GM19099 (cell line): ENCODE measurements around the gene RNF144B.

Source experiments
- POLR2A ChIP-seq: IDR thresholded peaks from 3 replicates; pipeline ENCODE4 v1.6.1; 2011; ENCODE audit warnings: low read depth; ENCODE audit not compliant: insufficient read length; ENCODE audit errors: extremely low read depth

Gene RNF144B

GRCh38 chr6:18362058-18362561, 25.0 kb upstream of the RNF144B start:
- no peak for TF ChIP-seq POLR2A

GRCh38 chr6:18363746-18364145, 23.4 kb upstream of the RNF144B start:
- no peak for TF ChIP-seq POLR2A

- no peak for TF ChIP-seq POLR2A
These were observed 19.8 kb upstream of the RNF144B start for GRCh38 chr6:18367371-18367770.

- no peak for TF ChIP-seq POLR2A
These were observed 18.7 kb upstream of the RNF144B start for GRCh38 chr6:18368277-18369105.

- TF ChIP-seq POLR2A: no peak
These were observed 16.1 kb upstream of the RNF144B start for GRCh38 chr6:18371010-18371409.

GRCh38 chr6:18371656-18372055, 15.5 kb upstream of the RNF144B start:
- TF ChIP-seq POLR2A: no peak

- no peak for TF ChIP-seq POLR2A
These were observed 6.9 kb upstream of the RNF144B start for GRCh38 chr6:18380158-18380836.

GRCh38 chr6:18380851-18381250, 6.3 kb upstream of the RNF144B start:
- no peak for TF ChIP-seq POLR2A

- no peak for TF ChIP-seq POLR2A
These were observed 3.7 kb upstream of the RNF144B start for GRCh38 chr6:18383441-18383840.

- TF ChIP-seq POLR2A: no peak
These were observed 2.5 kb upstream of the RNF144B start for GRCh38 chr6:18384621-18385020.

- no peak for TF ChIP-seq POLR2A
These were observed 713 bp upstream of the RNF144B start for GRCh38 chr6:18386298-18386976.

- TF ChIP-seq POLR2A: no peak
These were observed 1.1 kb downstream of the RNF144B start for GRCh38 chr6:18388271-18388670.

- no peak for TF ChIP-seq POLR2A
These were observed 1.8 kb downstream of the RNF144B start for GRCh38 chr6:18388942-18389341.

- no peak for TF ChIP-seq POLR2A
These were observed 2.3 kb downstream of the RNF144B start for GRCh38 chr6:18389479-18389878.

GRCh38 chr6:18390476-18390875, 3.3 kb downstream of the RNF144B start:
- no peak for TF ChIP-seq POLR2A

GRCh38 chr6:18391023-18391422, 3.9 kb downstream of the RNF144B start:
- TF ChIP-seq POLR2A: no peak

GRCh38 chr6:18392346-18392877, 5.3 kb downstream of the RNF144B start:
- no peak for TF ChIP-seq POLR2A
